ENCODE measurements around the gene CCL11. TPM values are rescaled to one million over a fixed set of nuclear protein-coding genes. Genes with fewer than 3 reads are reported as not detected.

The CCL11 gene
- total RNA-seq, 1 experiment from 2014 or later, result not detected

Other genes starting within 250 kb of the CCL11 start
- 513 TPM for gene CCL2, start 30.5 kb upstream of the CCL11 start, total RNA-seq (2021; ENCODE audit: unreplicated experiment)
- gene CCL7, start 15.5 kb upstream of the CCL11 start, total RNA-seq (2021; ENCODE audit: unreplicated experiment), result 0.31 TPM
- gene CCL8, start 33.7 kb downstream of the CCL11 start, total RNA-seq (2021; ENCODE audit: unreplicated experiment), result not detected
- gene CCL13, start 70.7 kb downstream of the CCL11 start, total RNA-seq (2021; ENCODE audit: unreplicated experiment), result not detected
- gene CCL1, start 77.5 kb downstream of the CCL11 start, total RNA-seq (2021; ENCODE audit: unreplicated experiment), result not detected

Measured in Panc1 (cell line).